ES-I3 (cell line): ENCODE data around the gene EXD3.

Source experiments
- H3K36me3 ChIP-seq: 2 replicates; pipeline ENCODE4 v1.6.1; 2013; ENCODE audit warnings: mild to moderate bottlenecking, low read length, control low read depth, moderate library complexity; ENCODE audit not compliant: insufficient read depth
- H3K4me1 ChIP-seq: 2 replicates; pipeline ENCODE4 v1.6.1; 2013; ENCODE audit warnings: mild to moderate bottlenecking, control low read depth, low read length; ENCODE audit not compliant: insufficient read depth
- H3K9ac ChIP-seq: 2 replicates; pipeline ENCODE4 v1.6.1; 2013; ENCODE audit warnings: low read depth, mild to moderate bottlenecking, low read length, moderate library complexity
- H3K9me3 ChIP-seq: 2 replicates; pipeline ENCODE4 v1.6.1; 2013; ENCODE audit warnings: mild to moderate bottlenecking, low read length, moderate library complexity; ENCODE audit not compliant: control insufficient read depth, insufficient read depth

The EXD3 gene

GRCh38 chr9:137315581-137316011, 107.4 kb downstream of the EXD3 start:
- Histone ChIP-seq H3K9me3 (no peaks in the 10 kb centered on the region), H3K9ac (no peak overlapping the region), H3K4me1 (peaks cover 19% of the 10 kb centered on the region; the same call in 1 of the 2 replicates), H3K36me3 (no peaks in the 10 kb centered on the region)

GRCh38 chr9:137314561-137315560, 108.1 kb downstream of the EXD3 start:
- H3K9me3 ChIP-seq, result no peaks in the 10 kb centered on the region
- H3K9ac ChIP-seq, result no peak overlapping the region
- no peaks in the 10 kb centered on the region for H3K36me3 ChIP-seq
- peaks cover 19% of the 10 kb centered on the region; the same call in 1 of the 2 replicates for H3K4me1 ChIP-seq

GRCh38 chr9:137313956-137314560, 108.9 kb downstream of the EXD3 start:
- peaks cover 19% of the 10 kb centered on the region; the same call in 1 of the 2 replicates for H3K4me1 ChIP-seq
- H3K36me3 ChIP-seq, result no peaks in the 10 kb centered on the region
- no peak overlapping the region for H3K9ac ChIP-seq
- no peaks in the 10 kb centered on the region for H3K9me3 ChIP-seq

DNA sequence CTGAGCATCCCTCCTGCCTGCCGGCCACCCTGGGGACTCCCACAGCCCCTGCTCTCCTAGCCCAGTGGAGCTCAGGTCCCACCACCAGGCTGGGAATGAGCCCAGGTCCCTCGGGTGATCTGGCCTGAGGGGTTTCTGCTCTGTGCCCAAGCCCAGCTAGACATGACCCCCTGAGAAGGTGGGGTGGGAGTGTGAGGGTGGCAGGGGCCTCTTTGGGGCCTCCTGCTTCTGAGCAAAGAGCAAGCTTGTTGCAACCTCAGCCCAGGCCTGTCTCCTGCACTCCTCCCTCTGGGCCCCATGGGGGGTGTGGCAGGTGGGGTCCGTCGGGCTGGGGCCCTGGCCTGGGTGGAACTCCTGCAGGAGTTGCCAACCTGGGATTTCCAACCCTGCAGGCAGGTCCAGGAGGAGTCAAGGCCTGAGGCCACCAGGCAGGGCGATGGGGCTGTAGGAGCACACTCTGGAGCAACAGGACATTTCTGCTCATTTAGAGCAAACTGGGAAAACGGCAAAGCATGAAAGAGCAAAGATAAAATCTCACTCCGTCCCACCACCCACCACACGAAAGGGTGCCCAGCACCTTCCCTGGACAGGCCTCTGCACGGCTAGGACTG, 109.5 kb downstream of the EXD3 start:
- Histone ChIP-seq H3K4me1 (peaks cover 19% of the 10 kb centered on the region; the same call in 1 of the 2 replicates), H3K9me3 (no peaks in the 10 kb centered on the region), H3K9ac (no peak overlapping the region), H3K36me3 (no peaks in the 10 kb centered on the region)

DNA sequence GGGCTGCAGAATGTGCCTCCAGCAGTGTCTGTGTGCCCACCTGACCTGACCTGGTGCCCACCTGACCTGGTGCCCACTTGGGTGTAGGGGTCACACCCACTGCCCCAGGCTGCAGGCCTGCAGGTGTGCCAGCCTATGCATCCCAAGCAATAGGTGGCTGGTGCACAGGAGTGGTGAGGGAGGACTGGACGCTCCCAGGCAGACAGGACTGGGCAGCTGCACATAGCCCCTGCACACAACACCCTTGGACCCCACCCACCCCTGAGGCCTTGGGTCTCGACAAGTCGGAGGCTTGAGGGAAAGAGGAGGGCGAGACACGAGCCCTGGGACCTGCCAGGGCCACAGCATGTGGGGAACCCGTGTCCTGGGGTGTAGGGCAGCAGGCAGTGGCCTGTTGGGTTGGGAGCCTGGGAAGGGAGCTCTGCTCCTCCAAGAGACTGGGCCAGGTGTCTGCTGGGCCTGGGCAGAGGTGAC, 110.1 kb downstream of the EXD3 start:
- Histone ChIP-seq H3K9ac (no peak overlapping the region), H3K4me1 (peaks cover 19% of the 10 kb centered on the region; the same call in 1 of the 2 replicates), H3K36me3 (no peaks in the 10 kb centered on the region), H3K9me3 (no peaks in the 10 kb centered on the region)

DNA sequence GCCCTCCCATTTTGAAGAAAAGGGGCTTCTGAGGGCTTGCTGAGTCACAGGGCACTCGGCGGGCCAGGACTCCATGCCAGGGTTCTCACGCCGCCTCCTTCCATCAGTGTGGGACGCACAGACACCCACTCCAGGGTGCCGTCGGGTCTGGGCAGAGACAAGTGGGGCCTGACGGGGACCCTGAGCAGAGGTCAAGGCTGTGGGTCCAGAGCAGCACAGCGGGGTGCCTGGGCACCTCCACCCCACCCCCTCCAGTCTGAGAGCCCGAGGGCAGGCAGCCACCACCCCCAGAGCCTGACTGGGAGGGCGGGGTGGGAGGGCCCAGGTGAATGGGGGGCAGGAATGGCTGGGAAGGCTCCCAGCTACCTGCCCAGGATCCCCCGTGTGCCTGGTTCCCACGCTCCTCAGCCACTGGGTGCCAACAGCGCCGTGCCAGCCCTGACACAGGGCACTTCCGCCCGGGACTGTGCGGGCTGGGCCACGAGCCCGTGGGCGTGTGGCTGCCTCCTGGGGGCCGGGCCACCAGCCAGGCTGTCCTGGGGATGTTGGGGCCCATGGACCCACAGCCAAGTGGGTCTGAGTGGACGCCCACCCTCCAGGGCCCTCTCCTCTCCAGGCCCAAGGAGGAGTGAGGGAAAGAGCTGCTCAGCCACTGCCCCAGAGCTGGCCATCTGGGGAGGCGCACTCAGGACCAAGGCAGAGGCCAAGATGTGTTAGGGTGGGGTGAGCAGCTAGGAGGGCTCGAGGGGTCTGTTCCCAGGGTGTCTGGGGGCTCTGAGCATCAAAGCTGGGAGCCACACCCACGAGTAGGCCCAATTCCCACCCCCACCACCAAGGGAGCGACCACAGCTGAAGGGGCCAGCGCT, 110.7 kb downstream of the EXD3 start:
- no peaks in the 10 kb centered on the region for H3K36me3 ChIP-seq
- no peaks in the 10 kb centered on the region for H3K9me3 ChIP-seq
- H3K4me1 ChIP-seq, result peaks cover 19% of the 10 kb centered on the region; the same call in 1 of the 2 replicates
- H3K9ac ChIP-seq, result no peak overlapping the region

GRCh38 chr9:137311171-137311985, 111.6 kb downstream of the EXD3 start:
- Histone ChIP-seq H3K4me1 (peaks cover 16% of the 10 kb centered on the region; the same call in 1 of the 2 replicates), H3K9ac (no peak overlapping the region), H3K9me3 (no peaks in the 10 kb centered on the region), H3K36me3 (no peaks in the 10 kb centered on the region)

DNA sequence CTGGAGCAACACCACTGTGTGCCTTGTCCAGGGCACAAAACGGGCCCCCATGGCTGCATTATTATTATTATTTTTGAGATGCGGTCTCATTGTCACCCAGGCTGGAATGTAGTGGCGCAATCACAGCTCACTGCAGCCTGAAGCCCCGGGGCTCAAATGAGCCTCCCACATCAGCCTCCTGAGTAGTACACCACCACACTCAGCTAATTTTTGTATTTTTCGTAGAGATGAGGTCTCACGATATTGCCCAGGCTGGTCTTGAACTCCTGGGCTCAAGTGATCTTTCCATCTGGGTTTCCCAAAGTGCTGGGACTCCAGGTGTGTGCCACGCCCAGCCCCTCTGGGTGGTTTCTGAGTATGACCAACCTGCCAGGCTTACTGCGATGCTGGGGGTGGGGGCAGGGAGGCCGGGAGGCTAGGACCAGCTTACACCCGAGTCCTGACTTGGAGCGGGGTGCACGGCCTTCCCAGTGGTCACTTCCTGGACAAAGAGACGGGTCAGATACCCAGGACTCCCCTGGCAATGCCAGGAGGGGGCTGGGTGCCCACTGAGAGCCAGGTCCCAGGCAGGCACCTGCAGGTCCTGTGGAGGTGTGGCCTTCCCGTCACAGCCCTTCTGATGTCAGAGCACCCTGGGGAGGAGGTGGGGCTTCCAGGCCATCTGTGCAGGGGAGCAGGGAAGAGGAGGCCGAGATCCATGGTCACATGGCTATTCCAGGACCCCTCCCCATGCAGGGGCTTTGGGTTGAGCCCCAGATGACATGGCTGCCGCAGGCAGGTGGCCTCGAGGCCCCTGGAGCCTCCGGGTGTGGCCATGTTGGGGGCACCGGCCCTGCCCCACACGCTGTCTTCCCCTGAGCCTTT, 112.5 kb downstream of the EXD3 start:
- Histone ChIP-seq H3K36me3 (no peaks in the 10 kb centered on the region), H3K9me3 (no peaks in the 10 kb centered on the region), H3K4me1 (peaks cover 21% of the 10 kb centered on the region; the same call in 1 of the 2 replicates), H3K9ac (no peak overlapping the region)

GRCh38 chr9:137309368-137310188, 113.4 kb downstream of the EXD3 start:
- Histone ChIP-seq H3K9me3 (no peaks in the 10 kb centered on the region), H3K36me3 (no peaks in the 10 kb centered on the region), H3K4me1 (peaks cover 20% of the 10 kb centered on the region; the same call in 1 of the 2 replicates), H3K9ac (no peak overlapping the region)

DNA sequence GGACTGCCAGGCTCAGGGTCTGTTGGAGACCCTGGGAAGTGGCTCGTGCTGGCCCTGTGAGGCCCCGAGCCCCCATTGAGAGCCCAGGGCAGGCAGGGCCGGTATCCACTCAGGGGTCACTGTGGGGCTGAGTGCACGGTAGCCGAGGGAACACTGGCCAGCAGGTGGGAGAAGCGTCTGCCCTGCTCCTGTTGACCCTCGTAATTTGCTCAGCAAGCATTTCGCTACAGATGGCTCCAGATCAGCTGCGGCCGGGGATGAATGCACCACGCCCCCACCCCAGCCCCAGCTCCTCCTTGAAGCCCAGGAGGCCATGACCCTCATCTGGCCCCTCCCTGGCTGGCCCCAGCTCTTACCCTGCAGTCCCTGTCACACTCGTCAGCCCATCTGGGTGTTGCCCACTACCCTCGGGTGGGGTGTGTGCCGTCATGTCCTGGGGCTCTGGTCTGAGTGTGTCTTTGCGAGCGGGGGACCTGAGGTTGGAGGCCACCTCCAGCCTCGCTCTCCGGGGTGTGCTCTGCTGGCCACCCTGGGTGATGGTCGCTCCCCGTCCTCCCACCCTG, 114.8 kb downstream of the EXD3 start:
- Histone ChIP-seq H3K9me3 (no peaks in the 10 kb centered on the region), H3K9ac (no peak overlapping the region)

GRCh38 chr9:137307255-137308056, 115.5 kb downstream of the EXD3 start:
- Histone ChIP-seq H3K9me3 (no peaks in the 10 kb centered on the region), H3K9ac (no peak overlapping the region), H3K4me1 (peaks cover 20% of the 10 kb centered on the region; the same call in 1 of the 2 replicates), H3K36me3 (no peaks in the 10 kb centered on the region)

More for the DNA sequence above, 114.8 kb downstream of the EXD3 start:
- H3K4me1 ChIP-seq, result peaks cover 20% of the 10 kb centered on the region; the same call in 1 of the 2 replicates
- H3K36me3 ChIP-seq, result no peaks in the 10 kb centered on the region
